Fibroblast of skin of left biceps (primary cell): Measurements from ENCODE around the gene LAMB4.

ENCODE experiments used
- DNase-seq, 2 experiments: peaks; one replicate each; pipeline ENCODE4 v3.0.0-alpha.2; 2013; ENCODE audit warnings: low read depth in 2 of 2

Gene LAMB4

DNA sequence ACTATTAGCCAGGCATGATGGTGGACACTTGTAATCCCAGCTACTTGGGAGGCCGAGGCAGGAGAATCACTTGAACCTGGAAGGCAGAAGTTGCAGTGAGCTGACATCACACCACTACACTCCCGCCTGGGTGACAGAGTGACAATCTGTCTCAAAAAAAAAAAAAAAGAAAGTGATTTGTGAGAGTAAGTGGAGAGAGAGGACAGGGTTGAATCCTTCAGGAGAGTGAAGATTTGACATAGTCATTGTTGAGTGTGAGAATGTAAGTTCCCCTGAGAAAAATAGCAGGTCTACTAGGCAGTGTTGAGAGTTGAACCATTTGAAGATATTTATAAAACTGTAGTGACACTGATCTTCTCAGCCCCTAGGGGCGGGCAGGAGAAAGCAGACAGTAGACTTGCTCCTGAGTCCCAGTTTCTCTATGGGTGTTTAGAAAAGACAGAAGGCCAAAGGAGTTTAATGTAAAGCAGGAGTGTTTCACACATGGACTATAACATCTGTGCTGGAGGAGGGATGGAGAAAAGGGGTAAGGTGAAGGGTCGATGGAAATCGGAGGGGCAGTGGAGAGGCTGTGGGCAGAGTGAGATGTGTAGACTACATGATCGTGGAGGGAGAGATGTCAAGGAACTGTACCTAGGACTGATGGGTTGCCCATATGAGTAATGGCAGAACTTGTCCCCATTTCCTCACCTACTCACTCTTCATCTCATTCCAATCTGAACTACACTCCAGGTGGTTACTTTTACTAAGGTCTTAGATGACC is 13.7 kb upstream of the LAMB4 start:
- DNase-seq = no peak

DNA sequence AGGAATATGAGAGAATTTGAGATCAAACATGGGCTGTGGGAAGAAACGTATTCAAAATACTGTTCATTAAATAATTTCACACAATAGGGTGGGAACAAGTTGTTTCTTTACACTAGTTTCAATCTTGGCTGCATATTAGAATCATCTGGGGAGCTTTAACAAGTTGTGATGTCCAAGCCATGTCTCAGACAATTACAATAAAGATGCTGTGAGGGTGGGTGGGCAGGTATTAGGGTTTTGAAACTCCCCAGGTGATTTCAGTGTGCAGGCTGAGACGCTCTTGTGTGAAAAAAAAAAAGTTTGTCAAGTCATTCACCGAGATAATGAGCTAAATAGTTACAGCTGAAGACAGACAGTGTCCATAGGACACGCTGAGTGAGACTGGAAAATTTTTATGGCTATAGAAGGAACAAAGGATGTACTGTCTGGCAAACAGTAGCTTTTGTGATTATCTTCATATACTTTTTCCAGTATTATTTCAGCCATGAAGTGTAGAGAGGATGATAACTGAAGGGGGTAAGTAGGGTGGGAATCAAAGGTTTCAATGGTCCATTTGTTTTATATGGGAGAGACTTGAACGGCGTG is 12.6 kb upstream of the LAMB4 start:
- no peak for DNase-seq

DNA sequence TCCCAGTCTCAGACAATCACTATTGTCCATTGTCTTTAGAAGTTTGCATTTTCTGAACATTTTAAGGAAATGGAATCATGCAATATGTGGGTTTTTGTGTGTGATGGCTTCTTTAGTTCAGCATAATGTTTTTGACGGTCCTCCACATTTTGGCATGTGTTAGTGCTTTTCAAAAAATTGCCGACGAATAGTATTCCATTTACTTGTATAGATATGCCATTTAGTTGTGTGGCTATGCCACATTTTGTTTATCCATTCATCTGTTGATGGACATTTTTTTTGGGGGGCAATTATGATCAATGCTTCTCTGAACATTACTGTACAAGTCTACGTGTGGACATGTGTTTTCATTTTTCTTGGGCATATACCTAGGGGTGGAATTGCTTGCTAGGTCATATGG is 12.0 kb upstream of the LAMB4 start:
- no peak for DNase-seq

DNA sequence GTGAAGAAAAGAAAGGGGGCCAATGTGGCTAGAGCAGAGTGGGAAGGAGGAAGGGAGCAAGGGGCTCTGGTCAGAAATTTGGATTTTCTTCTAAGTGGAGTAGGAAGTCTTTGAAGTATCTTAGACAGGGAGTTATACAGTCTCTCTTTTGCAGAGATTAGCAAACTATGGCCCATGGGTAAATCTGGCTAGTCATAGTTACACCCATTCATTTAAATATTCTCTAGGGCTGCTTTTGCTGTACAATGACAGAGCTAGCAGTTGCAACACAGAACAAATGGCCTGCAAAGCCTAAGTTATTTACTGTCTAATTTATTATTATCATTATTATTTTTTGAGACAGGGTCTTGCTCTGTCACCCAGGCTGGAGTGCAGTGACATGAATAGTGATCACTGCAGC is 10.5 kb upstream of the LAMB4 start:
- no peak for DNase-seq

DNA sequence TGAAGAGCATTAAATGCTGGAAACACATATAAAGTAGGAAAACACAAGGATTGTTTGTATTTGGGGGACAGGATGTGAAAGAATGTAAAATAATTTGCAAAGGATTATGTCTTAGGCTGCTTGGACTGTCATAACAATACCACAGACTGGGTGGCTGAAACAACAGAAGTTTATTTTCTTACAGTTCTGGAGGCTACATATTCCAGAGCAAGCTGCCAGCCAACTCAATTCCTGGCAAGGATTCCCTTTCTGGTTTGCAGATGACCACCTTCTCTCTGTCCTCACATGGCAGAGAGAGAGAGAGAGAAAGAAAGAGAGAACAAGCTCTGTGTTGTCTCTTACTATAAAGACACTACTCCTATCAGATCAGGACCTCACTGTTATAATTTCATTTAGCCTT is 8.8 kb upstream of the LAMB4 start:
- DNase-seq = no peak

DNA sequence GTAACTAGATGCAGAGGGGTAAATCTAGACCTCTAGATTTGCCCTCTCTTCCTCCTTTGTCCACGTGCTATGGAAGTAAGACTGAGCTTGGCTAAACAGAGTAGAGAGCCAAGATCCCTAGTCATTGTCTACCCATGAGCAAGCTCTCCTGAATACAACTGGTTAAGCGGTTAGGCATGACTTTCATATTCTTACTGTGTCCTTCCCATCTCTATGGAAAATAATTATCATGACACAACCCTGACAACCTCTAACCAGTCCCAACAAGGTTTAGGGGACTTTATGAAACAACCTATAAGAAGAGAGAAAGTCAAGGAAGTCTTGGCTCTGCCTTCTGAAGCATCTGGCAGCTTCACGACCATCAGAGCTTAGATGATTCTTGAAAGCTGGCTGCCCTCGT is 7.8 kb upstream of the LAMB4 start:
- DNase-seq = no peak

DNA sequence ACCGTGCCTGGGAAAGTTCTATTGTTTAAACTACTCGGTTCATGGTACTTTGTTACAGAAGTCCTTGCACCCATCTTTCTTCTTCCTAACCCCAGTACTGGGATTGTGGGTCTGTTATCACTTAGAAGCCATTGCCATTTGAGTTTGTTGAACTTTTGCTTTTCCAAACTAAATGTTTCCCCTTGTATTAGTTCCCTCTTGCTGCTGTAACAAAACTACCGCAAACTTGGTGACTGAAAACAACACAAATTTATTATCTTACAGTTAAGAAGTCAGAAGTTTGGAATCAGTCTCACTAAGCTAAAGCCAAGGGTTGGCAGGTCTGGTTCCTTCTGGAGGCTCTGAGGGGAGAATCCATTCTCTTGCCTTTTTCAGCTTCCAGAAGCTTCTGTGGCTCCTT is 6.9 kb upstream of the LAMB4 start:
- no peak for DNase-seq

DNA sequence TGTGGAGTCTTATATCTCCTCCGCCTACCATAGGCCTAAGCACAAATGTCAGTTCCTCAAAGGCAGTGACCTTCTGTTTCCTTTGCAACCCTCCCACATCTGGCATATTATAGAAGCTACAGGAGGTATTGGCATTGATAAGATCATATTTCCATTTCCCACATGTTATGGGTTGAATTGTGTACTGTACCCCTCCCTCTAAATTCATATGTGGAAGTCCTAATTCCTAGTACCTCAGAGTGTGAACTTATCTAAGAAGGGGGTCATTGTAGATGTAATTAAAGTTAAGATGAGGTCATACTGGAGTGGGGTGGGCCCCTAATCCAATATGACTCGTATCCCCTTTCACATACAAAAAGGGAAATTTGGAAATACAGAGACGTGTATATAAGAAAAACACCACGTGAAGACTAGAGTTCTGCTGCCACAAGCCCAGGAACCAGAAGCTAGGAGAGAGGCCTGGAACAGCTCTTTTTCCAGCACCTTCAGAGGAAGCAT is 6.1 kb upstream of the LAMB4 start:
- DNase-seq = no peak

DNA sequence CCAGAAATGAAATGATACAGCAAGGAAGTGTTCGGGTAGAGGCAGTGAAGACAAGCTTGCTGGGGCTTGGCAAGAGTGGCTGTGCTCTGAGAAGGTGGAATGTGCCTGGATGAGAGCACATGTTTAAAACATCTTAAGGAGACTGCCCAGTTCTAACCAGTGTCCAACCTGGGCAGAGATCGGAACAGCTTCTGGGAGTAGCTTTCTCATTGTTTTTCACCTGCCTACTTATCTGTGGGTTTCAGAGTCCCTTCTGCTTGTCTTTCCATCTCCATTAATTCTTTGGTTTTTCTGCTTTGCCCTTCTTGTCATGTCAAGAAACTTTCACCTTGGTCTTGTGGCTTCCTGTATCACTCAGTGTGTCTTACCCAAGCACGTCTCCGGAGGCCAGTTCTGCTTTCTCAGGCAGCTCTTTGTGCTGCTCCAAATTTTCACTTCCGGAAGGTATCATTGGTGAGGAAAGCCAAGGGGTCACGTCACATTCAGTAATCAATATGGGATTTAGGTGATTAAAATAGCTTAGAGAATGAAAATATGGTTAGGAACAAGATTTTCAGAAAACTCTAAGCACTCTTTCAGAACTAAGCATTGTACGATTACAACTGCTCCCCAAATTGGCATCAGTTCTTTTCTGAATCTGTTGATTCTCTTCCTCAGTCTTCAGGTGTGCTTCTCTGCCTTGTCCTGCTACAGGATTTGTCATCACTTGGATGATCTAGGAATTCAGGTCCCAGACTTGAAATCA is 5.5 kb upstream of the LAMB4 start:
- no peak for DNase-seq

DNA sequence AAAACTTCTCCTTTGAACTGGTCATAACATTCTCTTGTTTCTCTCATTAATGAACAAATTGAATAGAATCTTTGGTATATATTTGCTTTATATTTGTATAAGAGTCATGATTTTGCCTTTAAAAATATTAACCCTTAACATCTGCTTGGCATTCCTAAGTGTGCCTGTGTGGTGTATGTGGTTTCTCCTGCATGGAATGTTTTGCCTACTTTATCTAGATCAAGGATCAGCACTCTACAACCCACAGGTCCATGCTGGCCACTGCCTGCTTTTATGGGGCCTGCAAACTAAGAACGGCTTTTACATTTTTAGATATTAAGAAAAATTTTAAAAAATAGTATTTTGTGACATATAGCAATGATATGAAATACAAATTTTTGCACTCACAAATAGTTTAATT is 4.3 kb upstream of the LAMB4 start:
- no peak for DNase-seq

DNA sequence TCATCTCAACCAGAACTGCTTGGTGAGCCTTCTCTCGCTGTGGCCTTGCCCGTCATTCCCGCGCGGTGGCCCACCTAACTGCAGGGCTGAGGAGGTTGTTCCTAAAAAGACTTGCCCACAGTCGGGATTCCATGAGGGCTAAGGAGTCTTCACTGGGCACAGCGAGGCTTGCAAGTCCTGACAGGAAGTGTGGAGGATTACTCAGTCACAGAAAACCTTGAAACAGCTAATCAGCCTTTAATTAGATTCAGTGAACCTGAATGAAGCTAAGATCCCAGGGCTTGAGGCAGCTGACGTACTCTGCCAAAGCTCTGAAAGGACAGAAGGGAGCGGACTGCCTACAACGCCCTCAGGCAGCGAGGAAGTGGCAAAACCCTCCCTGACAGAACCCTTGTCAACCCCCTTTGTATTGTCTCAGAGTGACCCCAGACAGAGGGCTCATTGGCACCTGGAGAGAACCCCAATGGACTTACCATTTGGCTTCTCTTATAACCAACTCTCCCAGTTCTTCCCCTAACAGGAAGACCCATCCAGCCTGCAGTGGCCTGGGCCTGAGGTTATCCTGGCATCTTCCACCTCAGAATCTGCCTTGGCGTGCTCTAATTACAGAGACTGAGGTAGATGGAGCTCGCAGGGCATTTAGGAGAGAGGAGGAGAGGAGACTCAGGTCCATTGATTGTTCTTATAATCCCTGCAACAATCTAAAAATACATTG is 2.5 kb upstream of the LAMB4 start:
- DNase-seq = no peak

DNA sequence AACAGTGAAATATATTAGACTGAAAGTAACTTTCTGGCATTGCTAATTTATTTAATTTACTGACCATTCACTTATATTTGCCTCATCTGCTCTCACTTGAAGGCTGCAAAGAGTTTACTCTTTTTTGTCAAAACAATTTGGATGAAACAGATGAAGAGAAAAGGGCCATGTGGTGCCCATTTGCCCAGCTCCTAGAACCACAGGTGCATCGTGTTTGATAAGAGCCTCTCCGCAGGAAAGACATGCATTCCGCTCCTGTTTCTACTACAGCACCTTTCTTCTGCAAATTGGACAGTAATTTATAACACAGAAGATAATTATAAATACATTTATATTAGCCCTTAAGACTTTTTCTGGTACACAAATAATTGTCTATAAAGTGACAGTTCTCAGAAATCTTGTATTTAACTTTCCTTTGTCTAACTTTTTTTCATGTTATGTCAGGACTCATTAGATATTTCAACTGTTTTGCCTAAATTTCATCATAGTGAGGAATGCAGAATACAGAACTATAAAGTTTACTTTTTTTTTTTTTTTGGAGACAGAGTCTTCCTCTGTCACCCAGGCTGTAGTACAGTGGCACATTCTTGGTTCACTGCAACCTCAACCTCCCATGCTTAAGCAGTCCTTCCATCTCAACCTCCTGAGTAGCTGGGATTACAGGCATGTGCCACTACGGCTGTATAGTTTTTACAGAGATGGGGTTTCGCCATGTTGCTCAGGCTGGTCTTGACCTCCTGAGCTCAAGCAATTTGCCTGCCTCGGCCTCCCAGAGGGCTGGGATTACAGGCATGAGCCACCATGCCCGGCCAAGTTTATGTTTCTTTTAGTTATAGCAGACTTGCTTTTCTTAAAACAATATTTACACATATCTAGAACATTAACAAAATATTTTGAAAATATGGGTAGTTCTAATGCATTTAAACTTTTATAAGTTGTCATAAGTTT is 869 bp downstream of the LAMB4 start:
- no peak for DNase-seq

DNA sequence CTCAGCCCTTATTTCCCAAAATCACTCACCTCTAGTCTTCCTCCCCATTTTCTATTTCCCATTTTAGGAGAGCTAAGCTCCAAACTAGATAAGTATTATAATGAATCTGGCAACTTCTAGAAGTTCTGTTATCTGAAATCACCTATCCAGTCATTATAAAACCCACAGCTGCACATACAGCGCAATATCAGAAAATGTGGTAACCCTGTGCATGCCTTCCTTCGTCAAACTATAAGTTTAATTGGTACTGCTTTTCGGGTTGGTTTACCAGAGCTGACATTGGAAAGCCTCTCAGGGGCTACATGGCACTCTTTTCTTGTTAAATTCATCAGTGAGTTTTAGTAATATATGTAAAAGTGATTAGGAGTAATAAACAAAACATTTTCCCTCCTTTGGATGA is 1.6 kb downstream of the LAMB4 start:
- no peak for DNase-seq

DNA sequence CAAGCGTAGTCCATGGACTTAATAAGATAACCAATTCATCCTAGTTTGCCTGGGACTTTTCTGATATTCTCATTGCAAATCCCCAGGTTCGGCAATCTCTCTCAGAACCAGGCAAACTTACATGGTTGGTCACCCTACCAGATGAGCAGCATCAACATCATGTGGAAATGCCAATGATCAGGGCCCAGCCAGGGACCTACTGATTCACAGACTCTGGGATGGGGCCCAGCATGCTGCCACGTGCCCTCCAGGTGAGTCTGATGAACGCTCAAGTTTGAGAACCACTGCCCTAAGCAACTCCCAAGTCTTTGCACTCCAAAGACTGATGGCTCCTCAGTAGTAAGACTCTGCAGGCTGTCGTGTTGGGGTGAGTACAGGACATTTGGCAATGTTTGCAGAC is 2.7 kb downstream of the LAMB4 start:
- DNase-seq = no peak

DNA sequence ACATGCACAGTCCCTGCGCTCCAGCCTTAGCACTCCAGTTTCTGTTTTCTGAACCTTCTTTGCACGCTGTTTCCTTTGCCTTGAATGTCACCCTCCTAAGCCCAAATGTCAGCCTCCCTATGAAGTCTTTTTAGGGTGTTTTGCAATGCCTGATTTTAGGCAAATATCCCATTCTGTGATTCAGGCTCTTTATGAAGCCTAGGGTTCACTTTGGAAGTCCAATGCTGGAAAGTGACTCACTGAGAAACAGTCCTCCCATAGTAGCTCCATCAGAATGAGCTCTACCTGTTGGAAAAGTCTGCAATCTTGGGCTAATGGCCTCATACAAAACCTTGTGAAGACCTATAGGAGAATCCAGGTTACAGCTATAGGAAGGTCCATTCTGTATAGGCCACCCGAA is 5.3 kb downstream of the LAMB4 start:
- no peak for DNase-seq

DNA sequence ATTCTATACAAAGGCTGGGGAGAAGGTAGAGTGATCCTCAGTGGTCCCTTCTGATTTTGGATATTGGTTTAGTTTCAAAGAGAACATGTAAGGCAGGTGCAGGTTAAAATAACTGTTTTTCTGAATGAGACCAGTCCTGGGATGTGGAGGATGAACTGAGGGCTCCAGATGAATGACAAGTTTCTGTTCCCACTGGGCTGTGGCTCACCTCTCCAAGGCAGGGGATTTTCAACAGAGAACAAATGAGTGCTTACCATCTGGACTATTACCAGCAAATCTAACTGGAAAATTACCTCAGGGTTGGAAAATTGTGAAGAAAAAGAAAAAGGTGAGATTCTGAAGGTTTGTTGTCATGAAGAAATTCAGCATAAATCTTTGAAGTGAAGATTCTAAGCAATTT is 8.0 kb downstream of the LAMB4 start:
- DNase-seq = no peak

DNA sequence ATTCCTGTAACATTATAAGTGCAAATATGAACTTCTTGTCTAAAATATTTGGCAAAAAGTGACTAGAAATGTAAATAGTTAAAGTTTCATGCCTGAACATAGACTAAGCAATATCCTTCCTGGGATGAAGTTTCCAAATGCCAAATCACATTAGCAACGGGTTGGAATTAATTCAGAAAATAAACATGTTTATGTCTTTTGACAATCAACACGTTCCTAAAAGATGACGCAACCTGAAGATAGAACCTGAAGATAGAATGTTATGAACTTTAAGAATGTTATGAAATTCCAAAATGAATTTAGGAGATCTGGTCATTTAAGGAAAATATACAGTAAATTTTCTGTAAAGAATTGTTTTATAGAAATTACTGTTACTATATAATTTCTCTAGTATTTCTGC is 9.2 kb downstream of the LAMB4 start:
- no peak for DNase-seq

DNA sequence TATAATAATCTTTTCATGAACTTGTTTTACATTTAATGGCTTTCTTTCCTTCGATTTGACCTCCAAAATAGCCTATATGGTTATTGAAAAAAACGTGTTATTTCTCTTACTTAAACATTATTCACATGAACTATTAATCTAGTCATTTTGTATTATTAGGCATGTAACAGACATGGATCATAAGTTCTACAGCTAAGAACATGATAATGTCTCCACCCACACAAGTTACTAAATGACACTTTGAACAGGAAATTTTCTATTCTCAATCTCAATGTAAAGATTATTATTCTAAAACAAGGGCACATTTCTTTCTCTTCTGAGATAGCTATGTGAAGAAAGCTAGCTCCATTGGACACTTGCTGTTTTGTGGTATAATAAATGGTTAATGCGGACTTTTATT is 10.0 kb downstream of the LAMB4 start:
- DNase-seq = no peak

DNA sequence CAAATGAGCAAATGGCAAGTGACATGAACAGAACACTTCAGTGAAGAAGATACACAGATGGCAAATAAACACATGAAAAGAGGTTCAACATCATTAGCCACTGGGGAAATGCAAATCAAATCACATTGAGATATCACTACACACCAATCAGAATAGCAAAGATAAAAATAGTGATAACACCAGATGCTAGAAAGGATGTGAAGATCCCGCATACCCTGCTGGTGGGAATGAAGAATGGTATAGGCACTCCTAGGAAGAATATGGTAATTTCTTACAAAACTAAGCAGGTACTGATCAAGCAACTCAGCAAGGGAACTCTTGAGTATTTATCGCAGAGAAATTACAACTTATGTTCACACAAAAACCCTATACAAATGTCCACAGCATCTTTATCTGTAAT is 11.2 kb downstream of the LAMB4 start:
- no peak for DNase-seq

DNA sequence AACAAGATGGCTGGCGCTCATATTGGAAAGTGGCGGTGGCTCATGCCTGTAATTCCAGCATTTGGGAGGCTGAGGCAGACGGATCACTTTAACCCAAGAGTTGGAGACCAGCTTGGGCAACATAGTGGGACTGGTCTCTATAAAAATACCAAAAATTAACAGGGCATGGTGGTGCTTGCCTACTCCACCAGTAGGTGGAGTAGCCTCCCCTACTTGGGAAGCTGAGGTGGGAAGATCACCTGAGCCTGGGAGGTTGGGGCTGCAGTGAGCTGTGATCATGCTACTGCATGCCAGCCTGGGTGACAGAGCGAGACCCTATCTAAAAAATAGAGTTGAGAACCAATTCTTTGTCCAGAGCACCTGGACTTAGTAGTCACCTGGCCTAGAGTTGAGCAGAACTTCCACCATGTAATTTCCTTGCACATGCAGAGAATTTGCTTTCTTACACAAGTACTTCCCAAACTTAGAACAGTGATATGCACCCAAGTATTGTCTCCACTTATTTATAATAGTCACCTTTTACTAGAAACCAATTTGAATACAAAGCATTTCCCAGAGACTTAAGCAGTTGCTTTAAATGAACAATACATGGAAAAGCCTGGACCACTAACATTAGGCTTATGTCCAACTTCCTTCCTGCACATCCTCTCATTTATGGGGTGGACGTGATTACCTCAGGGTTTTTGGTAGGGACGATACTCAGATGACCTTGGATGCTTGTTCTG is 15.9 kb downstream of the LAMB4 start:
- DNase-seq = no peak

DNA sequence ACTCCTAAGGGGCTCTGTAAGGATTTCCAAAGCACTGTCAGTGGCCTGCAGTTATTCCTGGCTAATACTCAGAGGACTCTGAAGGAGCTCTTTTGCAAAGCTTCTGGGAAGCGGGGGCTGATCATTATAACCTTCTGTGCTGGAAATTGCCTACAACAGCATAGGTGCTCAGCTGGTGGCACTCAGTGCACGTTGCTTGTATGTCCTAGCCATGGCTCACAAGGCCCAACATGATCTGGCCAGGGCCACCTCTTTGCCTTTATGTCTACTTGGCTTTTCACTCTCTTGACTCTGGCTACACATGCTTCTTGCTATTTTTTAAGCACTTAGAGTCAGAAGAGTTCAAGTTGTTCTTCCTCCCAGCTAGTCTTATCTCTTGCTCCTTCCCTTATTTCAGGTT is 17.5 kb downstream of the LAMB4 start:
- no peak for DNase-seq
